HepG2 (cell line): ENCODE measurements around the gene DSEL. TPM values are rescaled to one million over a fixed set of nuclear protein-coding genes. Genes with fewer than 3 reads are reported as not detected.

ENCODE experiments used
- ATAC-seq: fragments of 200-7000 bp; cut with Tn5 transposase; 3 replicates; pipeline ENCODE4 v1.9.1; 2020; ENCODE audit warnings: mild to moderate bottlenecking, moderate library complexity
- BruUV-seq: library from RNA; stranded (reverse); fragments of 400-500 nt; replicated peaks from 2 replicates; lab custom pipeline; 2021; lab: Mats Ljungman, UMichigan
- CTCF ChIA-PET: fragments of 300-600 bp; formaldehyde crosslinking; extraction: SDS; loops from one replicate; lab custom pipeline; 2021; ENCODE audit warnings: low total read pairs, inconsistent platforms, low intra/inter-chr PET ratio; lab: Yijun Ruan, JAX
- POLR2A ChIA-PET: fragments of 350-600 bp; sonication (Branson Sonifier 250); formaldehyde crosslinking; loops from one replicate; lab custom pipeline; 2020; ENCODE audit warnings: antibody characterized with exemption, inconsistent platforms; lab: Yijun Ruan, JAX
- DNase-seq: peaks from one replicate; pipeline ENCODE4 v3.0.0-alpha.2; 2015; ENCODE audit warnings: low spot score
- FAIRE-seq: peaks from 3 replicates; lab custom pipeline; 2011; peaks lifted over from hg19 to GRCh38; lab: Jason Lieb, UNC
- H2AFZ ChIP-seq: one replicate; pipeline ENCODE4 v1.6.1; 2011; ENCODE audit warnings: low read length, inconsistent platforms
- H3K27ac ChIP-seq: fragments of 300-600 bp; 3 replicates; pipeline ENCODE4 v1.8.0; 2011; ENCODE audit warnings: mixed run types, mild to moderate bottlenecking, mixed read lengths, low read length, inconsistent platforms; ENCODE audit not compliant: insufficient read depth; ENCODE audit errors: extremely low read length
- H3K27me3 ChIP-seq, 2 experiments: fragments of 200-600 bp in 1 of 2; 2 replicates in 1 of 2; 3 replicates in 1 of 2; pipeline versions ENCODE4 v1.6.0 to v1.8.0; 2011; ENCODE audit warnings: low read length in 2 of 2, mild to moderate bottlenecking in 2 of 2, moderate library complexity in 2 of 2, inconsistent platforms in 1 of 2; ENCODE audit not compliant: insufficient read depth in 2 of 2, control insufficient read depth in 1 of 2
- H3K36me3 ChIP-seq, 2 experiments: fragments of 200-600 bp in 1 of 2; replicated peaks in 1 of 2; 2 replicates in 1 of 2; 3 replicates in 1 of 2; pipeline versions ENCODE4 v1.5.1 to v1.8.0; 2011; ENCODE audit warnings: low read length in 2 of 2, inconsistent platforms in 1 of 2; ENCODE audit not compliant: insufficient read depth in 2 of 2, control insufficient read depth in 1 of 2
- H3K4me1 ChIP-seq: 2 replicates; pipeline ENCODE4 v1.5.1; 2012; ENCODE audit warnings: low read length, inconsistent platforms; ENCODE audit not compliant: insufficient read depth
- H3K4me2 ChIP-seq: 2 replicates; pipeline ENCODE4 v1.6.0; 2011; ENCODE audit warnings: low read depth, low read length, inconsistent platforms
- H3K4me3 ChIP-seq, 3 experiments: fragments of 200-600 bp in 1 of 3; sonication (generic), shearing (Covaris generic) in 1 of 3; replicated peaks in 1 of 3; 2 replicates each; pipeline ENCODE4 v1.5.1; 2011 to 2016; ENCODE audit warnings: low read length in 3 of 3, inconsistent platforms in 2 of 3, low read depth in 2 of 3, mild to moderate bottlenecking in 2 of 3, control low read depth in 1 of 3, mixed read lengths in 1 of 3; ENCODE audit not compliant: insufficient read depth in 1 of 3
- H3K79me2 ChIP-seq: one replicate; pipeline ENCODE4 v1.6.1; 2011; ENCODE audit warnings: low read length, inconsistent platforms; ENCODE audit not compliant: insufficient read depth
- H3K9ac ChIP-seq: 2 replicates; pipeline ENCODE4 v1.6.0; 2011; ENCODE audit warnings: mild to moderate bottlenecking, low read depth, low read length, inconsistent platforms; ENCODE audit not compliant: insufficient read depth
- H3K9me3 ChIP-seq: 2 replicates; pipeline ENCODE4 v1.5.1; 2012; ENCODE audit warnings: mild to moderate bottlenecking, low read length
- H4K20me1 ChIP-seq: 2 replicates; pipeline ENCODE4 v1.6.0; 2011; ENCODE audit warnings: inconsistent platforms, mild to moderate bottlenecking, low read length, moderate library complexity; ENCODE audit not compliant: insufficient read depth
- CENPT ChIP-seq: sonication (generic); formaldehyde crosslinking; IDR thresholded peaks from 2 replicates; pipeline ENCODE4 v1.8.0; 2022; ENCODE audit warnings: low read depth, mild to moderate bottlenecking, moderate library complexity, missing genetic modification reagents
- HMG20A ChIP-seq: IDR thresholded peaks from 2 replicates; pipeline ENCODE4 v1.6.1; 2016; ENCODE audit warnings: borderline replicate concordance
- ISX ChIP-seq: sonication (generic); formaldehyde crosslinking; conservative IDR thresholded peaks from 2 replicates; pipeline ENCODE4 v1.5.0; 2020; ENCODE audit warnings: missing genetic modification reagents
- MED8 ChIP-seq: sonication (generic); formaldehyde crosslinking; IDR thresholded peaks from 2 replicates; pipeline ENCODE4 v1.8.1; 2023; ENCODE audit warnings: mild to moderate bottlenecking, missing genetic modification reagents; ENCODE audit not compliant: insufficient replicate concordance
- MIXL1 ChIP-seq: IDR thresholded peaks from 2 replicates; pipeline ENCODE4 v1.6.1; 2016
- NCOA5 ChIP-seq: sonication (generic); formaldehyde crosslinking; IDR thresholded peaks from 2 replicates; pipeline ENCODE4 v1.4.0; 2020; ENCODE audit warnings: missing genetic modification reagents
- RAD21 ChIP-seq: fragments of 450-650 bp; formaldehyde crosslinking; IDR thresholded peaks from 2 replicates; pipeline ENCODE4 v1.5.0; 2020; ENCODE audit warnings: mild to moderate bottlenecking
- ZNF543 ChIP-seq: sonication (generic); formaldehyde crosslinking; IDR thresholded peaks from 2 replicates; pipeline ENCODE4 v1.4.0; 2020; ENCODE audit warnings: mild to moderate bottlenecking, missing genetic modification reagents
- ZNF552 ChIP-seq: sonication (generic); formaldehyde crosslinking; IDR thresholded peaks from 2 replicates; pipeline ENCODE4 v1.9.0; 2022; ENCODE audit warnings: missing genetic modification reagents, mild to moderate bottlenecking, borderline replicate concordance
- ZNF572 ChIP-seq: sonication (generic); formaldehyde crosslinking; IDR thresholded peaks from 2 replicates; pipeline ENCODE4 v1.5.1; 2020; ENCODE audit warnings: mild to moderate bottlenecking, missing genetic modification reagents
- ZNF768 ChIP-seq: sonication (generic); formaldehyde crosslinking; IDR thresholded peaks from 2 replicates; pipeline ENCODE4 v1.4.0; 2020; ENCODE audit warnings: missing genetic modification reagents
- WGBS: methylation state at CpG from one replicate; pipeline ENCODE4 v1.1.6; 2017; ENCODE audit warnings: low lambda C conversion rate; 5-methylcytosine and 5-hydroxymethylcytosine counted together
- in situ Hi-C: cut with HindIII; loops from 2 replicates; pipeline ENCODE4 v1.10.0; 2017; ENCODE audit warnings: low pct_unique_long_range_greater_than_20kb; ENCODE audit not compliant: extremely low pct_ligation_motif_present
- intact Hi-C: fragments of 100-400 bp; cut with micrococcal nuclease; formaldehyde crosslinking; loops from one replicate; pipeline ENCODE4 v1.10.0; 2022; ENCODE audit not compliant: unreplicated experiment
- polyA plus RNA-seq, 8 experiments: library from polyadenylated mRNA; depleted of rRNA in 3 of 8; stranded (reverse) in 7 of 8; unstranded in 1 of 8; fragments of >200 nt; fragmentation: Illumina TruSeq in 4 of 8; extraction: Trizol in 4 of 8; gene quantifications; 2 replicates each; pipeline versions ENCODE4 v1.2.1 to v1.2.3, GENCODE V29; 2011 to 2016; ENCODE audit warnings: low read depth in 4 of 8, missing spikeins in 1 of 8, mixed read lengths in 1 of 8; ENCODE audit not compliant: insufficient read depth in 1 of 8
- total RNA-seq, 5 experiments: library from RNA; depleted of rRNA; stranded (reverse); fragments of >200 nt; fragmentation: Illumina TruSeq; extraction: Trizol; gene quantifications; 2 replicates each; pipeline ENCODE4 v1.2.3, GENCODE V29; 2016; ENCODE audit warnings: low read depth in 1 of 5
- TF ChIP-seq, protein P1 (sequence below): fragments of 450-650 bp; IDR thresholded peaks from 2 replicates; pipeline ENCODE4 v1.6.1; 2016
- TF ChIP-seq, protein P2 (sequence below): sonication (generic); formaldehyde crosslinking; IDR thresholded peaks from 2 replicates; pipeline ENCODE4 v1.8.0; 2022; ENCODE audit warnings: mild to moderate bottlenecking, missing genetic modification reagents, moderate library complexity
- TF ChIP-seq, protein P3 (sequence below): sonication (generic); formaldehyde crosslinking; IDR thresholded peaks from 2 replicates; pipeline ENCODE4 v1.4.0; 2020; ENCODE audit warnings: mild to moderate bottlenecking, missing genetic modification reagents
- TF ChIP-seq, protein P4 (sequence below): sonication (generic); formaldehyde crosslinking; IDR thresholded peaks from 2 replicates; pipeline ENCODE4 v1.4.0; 2020; ENCODE audit warnings: mild to moderate bottlenecking, low read depth, missing genetic modification reagents
- TF ChIP-seq, protein P5 (sequence below): sonication (generic); formaldehyde crosslinking; IDR thresholded peaks from 2 replicates; pipeline ENCODE4 v1.4.0; 2020; ENCODE audit warnings: missing genetic modification reagents

DSEL gene
- total and polyA plus RNA-seq, 2 of the 13 experiments (the other 11 are each of a cell fraction or from before 2014, with no cell fraction given): 0.07 to 0.11 TPM

DNA sequence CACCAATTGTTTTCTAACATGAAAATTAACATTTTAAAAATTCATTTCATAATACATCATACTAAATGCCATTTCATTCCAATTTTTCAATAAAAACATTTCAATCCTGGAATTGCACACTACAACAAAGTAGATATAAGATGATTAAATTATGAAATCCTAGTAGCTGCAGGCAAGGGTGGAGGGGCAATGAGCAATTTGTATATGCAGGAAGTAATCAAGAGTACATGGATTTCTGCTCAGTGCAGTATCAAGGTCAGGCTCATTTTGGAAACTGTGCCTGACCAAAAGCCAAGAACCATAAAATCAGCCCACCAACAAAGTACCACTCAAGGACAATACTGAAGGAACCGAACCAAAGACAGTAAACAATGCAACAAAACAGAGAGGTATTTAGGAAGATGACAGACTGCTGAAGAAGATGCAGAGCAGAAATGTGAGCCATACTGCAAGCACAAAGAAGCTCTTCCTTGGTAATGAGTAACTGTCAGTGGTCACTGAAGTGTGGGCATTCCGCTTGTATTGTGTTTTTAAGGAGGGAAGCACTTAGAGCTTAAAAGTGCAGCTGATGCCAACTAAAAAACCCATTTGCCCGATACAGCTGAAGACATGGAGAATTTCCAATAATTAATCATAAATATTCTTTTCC is 34.5 kb upstream of the DSEL start (continued):
- no peak for TF ChIP-seq MIXL1 (CRISPR knock-in tag)
- TF ChIP-seq, protein P1, sequence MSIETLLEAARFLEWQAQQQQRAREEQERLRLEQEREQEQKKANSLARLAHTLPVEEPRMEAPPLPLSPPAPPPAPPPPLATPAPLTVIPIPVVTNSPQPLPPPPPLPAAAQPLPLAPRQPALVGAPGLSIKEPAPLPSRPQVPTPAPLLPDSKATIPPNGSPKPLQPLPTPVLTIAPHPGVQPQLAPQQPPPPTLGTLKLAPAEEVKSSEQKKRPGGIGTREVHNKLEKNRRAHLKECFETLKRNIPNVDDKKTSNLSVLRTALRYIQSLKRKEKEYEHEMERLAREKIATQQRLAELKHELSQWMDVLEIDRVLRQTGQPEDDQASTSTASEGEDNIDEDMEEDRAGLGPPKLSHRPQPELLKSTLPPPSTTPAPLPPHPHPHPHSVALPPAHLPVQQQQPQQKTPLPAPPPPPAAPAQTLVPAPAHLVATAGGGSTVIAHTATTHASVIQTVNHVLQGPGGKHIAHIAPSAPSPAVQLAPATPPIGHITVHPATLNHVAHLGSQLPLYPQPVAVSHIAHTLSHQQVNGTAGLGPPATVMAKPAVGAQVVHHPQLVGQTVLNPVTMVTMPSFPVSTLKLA: no peak
- TF ChIP-seq, protein P2, sequence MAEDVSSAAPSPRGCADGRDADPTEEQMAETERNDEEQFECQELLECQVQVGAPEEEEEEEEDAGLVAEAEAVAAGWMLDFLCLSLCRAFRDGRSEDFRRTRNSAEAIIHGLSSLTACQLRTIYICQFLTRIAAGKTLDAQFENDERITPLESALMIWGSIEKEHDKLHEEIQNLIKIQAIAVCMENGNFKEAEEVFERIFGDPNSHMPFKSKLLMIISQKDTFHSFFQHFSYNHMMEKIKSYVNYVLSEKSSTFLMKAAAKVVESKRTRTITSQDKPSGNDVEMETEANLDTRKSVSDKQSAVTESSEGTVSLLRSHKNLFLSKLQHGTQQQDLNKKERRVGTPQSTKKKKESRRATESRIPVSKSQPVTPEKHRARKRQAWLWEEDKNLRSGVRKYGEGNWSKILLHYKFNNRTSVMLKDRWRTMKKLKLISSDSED (CRISPR knock-in tag): no peak
- no peak for TF ChIP-seq ZNF572 (CRISPR knock-in tag)
- TF ChIP-seq, protein P3, sequence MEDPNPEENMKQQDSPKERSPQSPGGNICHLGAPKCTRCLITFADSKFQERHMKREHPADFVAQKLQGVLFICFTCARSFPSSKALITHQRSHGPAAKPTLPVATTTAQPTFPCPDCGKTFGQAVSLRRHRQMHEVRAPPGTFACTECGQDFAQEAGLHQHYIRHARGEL: no peak

DNA sequence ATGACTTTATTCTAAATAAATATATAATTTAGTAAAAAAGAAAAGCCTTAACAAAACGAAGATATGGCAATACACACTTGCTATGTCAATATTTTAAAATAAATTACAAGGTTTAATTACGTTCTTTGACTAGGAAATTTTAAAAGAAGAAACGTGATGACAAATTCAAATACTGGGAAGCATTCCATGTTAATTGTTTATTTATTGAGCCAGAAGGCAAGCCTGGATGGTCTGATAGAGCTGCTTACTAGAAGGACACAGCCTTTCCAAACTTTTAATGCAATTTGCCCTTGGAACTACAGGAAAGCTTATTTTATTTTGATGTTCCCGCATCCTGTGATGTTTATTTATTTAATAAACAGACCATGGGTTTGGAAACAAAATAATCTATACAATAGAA is 33.4 kb upstream of the DSEL start:
- intact Hi-C loops: no loop called here
- Histone ChIP-seq H3K36me3 (no peaks in the 10 kb centered on the region), H3K4me1 (no peaks in the 10 kb centered on the region), H3K27me3 (no peaks in the 10 kb centered on the region), H3K27ac (no peak overlapping the region), H3K9me3 (no peaks in the 10 kb centered on the region), H3K4me3 (no peak overlapping the region), H4K20me1 (no peaks in the 10 kb centered on the region), H3K4me2 (no peak overlapping the region), H2AFZ (no peak overlapping the region), H3K9ac (no peak overlapping the region), H3K79me2 (no peaks in the 10 kb centered on the region)
- in situ Hi-C loops: no loop called here
- BruUV-seq: no TSS peak
- ChIA-PET CTCF (no interaction called here), POLR2A (no interaction called here)
- no peak for ATAC-seq
- WGBS: under 1% methylated on average over 4 of the region's 4 CpGs
- FAIRE-seq: no peak
- DNase-seq: no peak
- no peak for TF ChIP-seq HMG20A (CRISPR knock-in tag)
- TF ChIP-seq RAD21 (CRISPR knock-in tag): no peak
- TF ChIP-seq MED8 (CRISPR knock-in tag): no peak
- no peak for TF ChIP-seq CENPT (CRISPR knock-in tag)
- TF ChIP-seq NCOA5 (CRISPR knock-in tag): no peak
- no peak for TF ChIP-seq ZNF543 (CRISPR knock-in tag)
- no peak for TF ChIP-seq ZNF768 (CRISPR knock-in tag)
- TF ChIP-seq ZNF552 (CRISPR knock-in tag): no peak
- no peak for TF ChIP-seq ISX (CRISPR knock-in tag)
- TF ChIP-seq, protein P4, sequence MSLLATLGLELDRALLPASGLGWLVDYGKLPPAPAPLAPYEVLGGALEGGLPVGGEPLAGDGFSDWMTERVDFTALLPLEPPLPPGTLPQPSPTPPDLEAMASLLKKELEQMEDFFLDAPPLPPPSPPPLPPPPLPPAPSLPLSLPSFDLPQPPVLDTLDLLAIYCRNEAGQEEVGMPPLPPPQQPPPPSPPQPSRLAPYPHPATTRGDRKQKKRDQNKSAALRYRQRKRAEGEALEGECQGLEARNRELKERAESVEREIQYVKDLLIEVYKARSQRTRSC (CRISPR knock-in tag): no peak
- TF ChIP-seq, protein P5, sequence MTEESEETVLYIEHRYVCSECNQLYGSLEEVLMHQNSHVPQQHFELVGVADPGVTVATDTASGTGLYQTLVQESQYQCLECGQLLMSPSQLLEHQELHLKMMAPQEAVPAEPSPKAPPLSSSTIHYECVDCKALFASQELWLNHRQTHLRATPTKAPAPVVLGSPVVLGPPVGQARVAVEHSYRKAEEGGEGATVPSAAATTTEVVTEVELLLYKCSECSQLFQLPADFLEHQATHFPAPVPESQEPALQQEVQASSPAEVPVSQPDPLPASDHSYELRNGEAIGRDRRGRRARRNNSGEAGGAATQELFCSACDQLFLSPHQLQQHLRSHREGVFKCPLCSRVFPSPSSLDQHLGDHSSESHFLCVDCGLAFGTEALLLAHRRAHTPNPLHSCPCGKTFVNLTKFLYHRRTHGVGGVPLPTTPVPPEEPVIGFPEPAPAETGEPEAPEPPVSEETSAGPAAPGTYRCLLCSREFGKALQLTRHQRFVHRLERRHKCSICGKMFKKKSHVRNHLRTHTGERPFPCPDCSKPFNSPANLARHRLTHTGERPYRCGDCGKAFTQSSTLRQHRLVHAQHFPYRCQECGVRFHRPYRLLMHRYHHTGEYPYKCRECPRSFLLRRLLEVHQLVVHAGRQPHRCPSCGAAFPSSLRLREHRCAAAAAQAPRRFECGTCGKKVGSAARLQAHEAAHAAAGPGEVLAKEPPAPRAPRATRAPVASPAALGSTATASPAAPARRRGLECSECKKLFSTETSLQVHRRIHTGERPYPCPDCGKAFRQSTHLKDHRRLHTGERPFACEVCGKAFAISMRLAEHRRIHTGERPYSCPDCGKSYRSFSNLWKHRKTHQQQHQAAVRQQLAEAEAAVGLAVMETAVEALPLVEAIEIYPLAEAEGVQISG (CRISPR knock-in tag): no peak
- TF ChIP-seq, all 625 proteins: peak for 0
